Measurements from ENCODE around the gene ZNF518B.

ZNF518B gene

GRCh38 chr4:10459305-10459704, 2.1 kb upstream of the ZNF518B start:
- no peak overlapping the region for H3K27ac ChIP-seq (ENCODE audit: low read depth, low read length)
- no peak overlapping the region for H3K4me3 ChIP-seq (ENCODE audit: low read depth in 1 of 2, low read length in 2 of 2)
- H3K36me3 ChIP-seq (ENCODE audit: control insufficient read depth in 1 of 2, insufficient read depth in 2 of 2, low read length in 2 of 2): peaks cover 0 to 3% of the 10 kb centered on the region in 2 donors
- H3K4me1 ChIP-seq (ENCODE audit: control insufficient read depth in 1 of 2, insufficient read depth in 2 of 2, low read length in 2 of 2): peaks cover 12 to 13% of the 10 kb centered on the region in 2 donors
- H3K9me3 ChIP-seq (ENCODE audit: control insufficient read depth in 1 of 2, low read length in 2 of 2): no peaks in the 10 kb centered on the region
- H3K9ac ChIP-seq (ENCODE audit: low read depth in 1 of 2, low read length in 2 of 2): no peak overlapping the region
- peaks cover 7 to 19% of the 10 kb centered on the region in 2 donors for H3K27me3 ChIP-seq (ENCODE audit: control insufficient read depth in 1 of 2, insufficient read depth in 2 of 2, low read length in 2 of 2)

- Histone ChIP-seq H3K4me1 (ENCODE audit: control insufficient read depth in 1 of 2, insufficient read depth in 2 of 2, low read length in 2 of 2) (peaks cover 12 to 13% of the 10 kb centered on the region in 2 donors), H3K9ac (ENCODE audit: low read depth in 1 of 2, low read length in 2 of 2) (no peak overlapping the region), H3K27me3 (ENCODE audit: control insufficient read depth in 1 of 2, insufficient read depth in 2 of 2, low read length in 2 of 2) (peaks cover 7 to 17% of the 10 kb centered on the region in 2 donors), H3K27ac (ENCODE audit: low read depth, low read length) (no peak overlapping the region), H3K36me3 (ENCODE audit: control insufficient read depth in 1 of 2, insufficient read depth in 2 of 2, low read length in 2 of 2) (peaks cover 0 to 11% of the 10 kb centered on the region in 2 donors), H3K4me3 (ENCODE audit: low read depth in 1 of 2, low read length in 2 of 2) (peak overlapping the region; percentile 65 to 79), H3K9me3 (ENCODE audit: control insufficient read depth in 1 of 2, low read length in 2 of 2) (no peaks in the 10 kb centered on the region)
These were observed 951 bp upstream of the ZNF518B start for GRCh38 chr4:10458177-10458576.

DNA sequence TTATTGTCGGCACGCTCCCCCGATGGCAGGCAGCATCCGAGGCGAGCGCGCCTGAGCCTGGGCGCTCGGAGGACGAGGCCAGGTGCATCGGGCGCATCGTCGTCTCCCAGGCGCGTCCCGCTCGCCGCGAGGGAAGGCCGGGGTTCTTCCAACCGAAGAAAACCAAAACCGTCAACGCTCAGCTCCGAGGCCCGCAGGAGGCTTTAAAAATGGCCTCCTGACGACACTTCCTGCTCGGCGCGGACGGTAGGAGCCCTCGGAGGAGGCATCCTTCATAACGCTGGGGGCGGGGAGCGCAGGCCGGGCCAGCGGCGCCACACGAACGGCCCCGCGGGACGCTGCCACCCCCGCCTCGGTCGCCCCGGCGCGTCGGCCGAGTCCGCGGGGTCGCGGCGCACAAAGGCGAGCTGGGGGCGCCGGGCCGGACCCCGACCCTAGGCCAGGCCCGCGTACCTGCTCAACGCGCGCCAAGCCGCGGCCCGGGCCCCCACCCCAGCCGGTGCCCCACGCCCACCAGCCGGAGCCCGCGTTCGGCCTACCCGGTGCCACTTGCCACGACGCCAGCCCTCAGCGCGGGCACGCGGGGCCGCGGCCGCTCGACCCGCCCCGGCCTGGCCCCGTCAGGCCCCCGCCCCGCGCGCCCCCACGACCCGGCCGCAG, 501 bp downstream of the ZNF518B start:
- no peaks in the 10 kb centered on the region for H3K9me3 ChIP-seq (ENCODE audit: control insufficient read depth in 1 of 2, low read length in 2 of 2)
- no peak overlapping the region for H3K27ac ChIP-seq (ENCODE audit: low read depth, low read length)
- H3K4me1 ChIP-seq (ENCODE audit: control insufficient read depth in 1 of 2, insufficient read depth in 2 of 2, low read length in 2 of 2): peaks cover 11 to 13% of the 10 kb centered on the region in 2 donors
- H3K4me3 ChIP-seq (ENCODE audit: low read depth in 1 of 2, low read length in 2 of 2): peak overlapping the region; percentile 79
- peaks cover 5 to 25% of the 10 kb centered on the region in 2 donors for H3K36me3 ChIP-seq (ENCODE audit: control insufficient read depth in 1 of 2, insufficient read depth in 2 of 2, low read length in 2 of 2)
- H3K9ac ChIP-seq (ENCODE audit: low read depth in 1 of 2, low read length in 2 of 2): peak overlapping the region; percentile 39 to 57
- peaks cover 0 to 3% of the 10 kb centered on the region in 2 donors for H3K27me3 ChIP-seq (ENCODE audit: control insufficient read depth in 1 of 2, insufficient read depth in 2 of 2, low read length in 2 of 2)

- Histone ChIP-seq H3K9ac (ENCODE audit: low read depth in 1 of 2, low read length in 2 of 2) (peak overlapping the region; percentile 39 to 57), H3K9me3 (ENCODE audit: control insufficient read depth in 1 of 2, low read length in 2 of 2) (no peaks in the 10 kb centered on the region), H3K27me3 (ENCODE audit: control insufficient read depth in 1 of 2, insufficient read depth in 2 of 2, low read length in 2 of 2) (no peaks in the 10 kb centered on the region), H3K4me3 (ENCODE audit: low read depth in 1 of 2, low read length in 2 of 2) (peak overlapping the region; percentile 79), H3K27ac (ENCODE audit: low read depth, low read length) (no peak overlapping the region), H3K4me1 (ENCODE audit: control insufficient read depth in 1 of 2, insufficient read depth in 2 of 2, low read length in 2 of 2) (peaks cover 7 to 13% of the 10 kb centered on the region in 2 donors), H3K36me3 (ENCODE audit: control insufficient read depth in 1 of 2, insufficient read depth in 2 of 2, low read length in 2 of 2) (peaks cover 6 to 26% of the 10 kb centered on the region in 2 donors)
These were observed 999 bp downstream of the ZNF518B start for GRCh38 chr4:10456260-10456594.

DNA sequence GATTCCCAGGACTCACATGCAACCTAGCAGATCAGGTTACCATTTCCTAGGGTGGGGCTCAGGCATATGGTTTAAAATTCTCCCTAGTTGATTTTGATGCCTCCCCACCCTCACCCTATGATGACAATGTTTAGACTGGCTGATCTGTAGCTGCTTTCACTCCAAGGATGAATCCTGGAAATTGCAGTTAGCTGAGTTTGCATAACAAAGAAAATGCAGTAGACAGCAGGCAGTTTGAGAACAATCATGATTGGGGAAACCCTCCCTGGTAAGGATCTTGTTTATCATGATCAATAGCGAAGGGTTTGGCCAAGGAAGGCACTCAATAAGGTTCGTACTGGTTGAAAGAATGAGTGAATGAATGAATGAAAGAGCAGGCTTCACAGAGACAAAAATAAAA, 2.1 kb downstream of the ZNF518B start:
- peaks cover 3 to 4% of the 10 kb centered on the region in 2 donors for H3K9me3 ChIP-seq (ENCODE audit: control insufficient read depth in 1 of 2, low read length in 2 of 2)
- no peak overlapping the region for H3K27ac ChIP-seq (ENCODE audit: low read depth, low read length)
- no peak overlapping the region for H3K4me3 ChIP-seq (ENCODE audit: low read depth in 1 of 2, low read length in 2 of 2)
- H3K27me3 ChIP-seq (ENCODE audit: control insufficient read depth in 1 of 2, insufficient read depth in 2 of 2, low read length in 2 of 2): no peaks in the 10 kb centered on the region
- H3K4me1 ChIP-seq (ENCODE audit: control insufficient read depth in 1 of 2, insufficient read depth in 2 of 2, low read length in 2 of 2): peaks cover 7 to 13% of the 10 kb centered on the region in 2 donors
- peaks cover 10 to 33% of the 10 kb centered on the region in 2 donors for H3K36me3 ChIP-seq (ENCODE audit: control insufficient read depth in 1 of 2, insufficient read depth in 2 of 2, low read length in 2 of 2)
- H3K9ac ChIP-seq (ENCODE audit: low read depth in 1 of 2, low read length in 2 of 2): no peak overlapping the region

DNA sequence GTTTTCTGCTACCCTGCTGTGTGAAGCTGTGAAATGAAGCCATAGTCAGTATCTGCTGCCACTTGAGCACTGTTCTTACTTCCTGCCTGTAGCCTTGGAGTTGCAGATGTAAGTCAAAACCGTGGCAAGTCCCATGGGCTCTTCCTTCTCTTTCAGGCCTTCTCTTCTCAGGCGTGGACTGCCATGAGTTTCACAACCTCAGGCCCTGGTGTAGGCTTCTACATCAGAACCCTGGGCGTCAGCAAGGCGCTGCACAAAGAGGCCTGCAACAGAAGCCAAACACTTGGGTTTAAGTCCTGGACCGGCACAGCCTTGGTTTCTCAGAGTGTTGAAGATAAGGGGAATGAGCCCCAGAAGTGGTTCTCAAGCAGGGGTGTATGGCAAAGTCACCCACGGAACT, 2.5 kb downstream of the ZNF518B start:
- Histone ChIP-seq H3K4me3 (ENCODE audit: low read depth in 1 of 2, low read length in 2 of 2) (no peak overlapping the region), H3K27ac (ENCODE audit: low read depth, low read length) (no peak overlapping the region), H3K9me3 (ENCODE audit: control insufficient read depth in 1 of 2, low read length in 2 of 2) (peaks cover 6 to 7% of the 10 kb centered on the region in 2 donors), H3K27me3 (ENCODE audit: control insufficient read depth in 1 of 2, insufficient read depth in 2 of 2, low read length in 2 of 2) (no peaks in the 10 kb centered on the region), H3K9ac (ENCODE audit: low read depth in 1 of 2, low read length in 2 of 2) (no peak overlapping the region), H3K4me1 (ENCODE audit: control insufficient read depth in 1 of 2, insufficient read depth in 2 of 2, low read length in 2 of 2) (peaks cover 7 to 13% of the 10 kb centered on the region in 2 donors), H3K36me3 (ENCODE audit: control insufficient read depth in 1 of 2, insufficient read depth in 2 of 2, low read length in 2 of 2) (peaks cover 12 to 35% of the 10 kb centered on the region in 2 donors)

- Histone ChIP-seq H3K36me3 (ENCODE audit: control insufficient read depth in 1 of 2, insufficient read depth in 2 of 2, low read length in 2 of 2) (peaks cover 12 to 35% of the 10 kb centered on the region in 2 donors), H3K27ac (ENCODE audit: low read depth, low read length) (no peak overlapping the region), H3K27me3 (ENCODE audit: control insufficient read depth in 1 of 2, insufficient read depth in 2 of 2, low read length in 2 of 2) (no peaks in the 10 kb centered on the region), H3K9me3 (ENCODE audit: control insufficient read depth in 1 of 2, low read length in 2 of 2) (peaks cover 6 to 10% of the 10 kb centered on the region in 2 donors), H3K4me3 (ENCODE audit: low read depth in 1 of 2, low read length in 2 of 2) (no peak overlapping the region), H3K4me1 (ENCODE audit: control insufficient read depth in 1 of 2, insufficient read depth in 2 of 2, low read length in 2 of 2) (peaks cover 7 to 13% of the 10 kb centered on the region in 2 donors), H3K9ac (ENCODE audit: low read depth in 1 of 2, low read length in 2 of 2) (no peak overlapping the region)
These were observed 3.1 kb downstream of the ZNF518B start for GRCh38 chr4:10454121-10454520.

GRCh38 chr4:10448991-10449390, 8.2 kb downstream of the ZNF518B start:
- H3K4me3 ChIP-seq (ENCODE audit: low read depth in 1 of 2, low read length in 2 of 2): no peak overlapping the region
- no peaks in the 10 kb centered on the region for H3K4me1 ChIP-seq (ENCODE audit: control insufficient read depth in 1 of 2, insufficient read depth in 2 of 2, low read length in 2 of 2)
- peaks cover 8 to 40% of the 10 kb centered on the region in 2 donors for H3K9me3 ChIP-seq (ENCODE audit: control insufficient read depth in 1 of 2, low read length in 2 of 2)
- no peak overlapping the region for H3K27ac ChIP-seq (ENCODE audit: low read depth, low read length)
- no peak overlapping the region for H3K9ac ChIP-seq (ENCODE audit: low read depth in 1 of 2, low read length in 2 of 2)
- H3K36me3 ChIP-seq (ENCODE audit: control insufficient read depth in 1 of 2, insufficient read depth in 2 of 2, low read length in 2 of 2): peaks cover 37 to 55% of the 10 kb centered on the region in 2 donors
- no peaks in the 10 kb centered on the region for H3K27me3 ChIP-seq (ENCODE audit: control insufficient read depth in 1 of 2, insufficient read depth in 2 of 2, low read length in 2 of 2)

- Histone ChIP-seq H3K4me3 (ENCODE audit: low read depth in 1 of 2, low read length in 2 of 2) (no peak overlapping the region), H3K4me1 (ENCODE audit: control insufficient read depth in 1 of 2, insufficient read depth in 2 of 2, low read length in 2 of 2) (no peaks in the 10 kb centered on the region), H3K9ac (ENCODE audit: low read depth in 1 of 2, low read length in 2 of 2) (no peak overlapping the region), H3K36me3 (ENCODE audit: control insufficient read depth in 1 of 2, insufficient read depth in 2 of 2, low read length in 2 of 2) (peaks cover 26 to 27% of the 10 kb centered on the region in 2 donors), H3K9me3 (ENCODE audit: control insufficient read depth in 1 of 2, low read length in 2 of 2) (peaks cover 7 to 41% of the 10 kb centered on the region in 2 donors), H3K27me3 (ENCODE audit: control insufficient read depth in 1 of 2, insufficient read depth in 2 of 2, low read length in 2 of 2) (no peaks in the 10 kb centered on the region), H3K27ac (ENCODE audit: low read depth, low read length) (no peak overlapping the region)
These were observed 14.2 kb downstream of the ZNF518B start for GRCh38 chr4:10442976-10443375.

- peaks cover 5 to 32% of the 10 kb centered on the region in 2 donors for H3K9me3 ChIP-seq (ENCODE audit: control insufficient read depth in 1 of 2, low read length in 2 of 2)
- H3K27me3 ChIP-seq (ENCODE audit: control insufficient read depth in 1 of 2, insufficient read depth in 2 of 2, low read length in 2 of 2): no peaks in the 10 kb centered on the region
- H3K27ac ChIP-seq (ENCODE audit: low read depth, low read length): no peak overlapping the region
- H3K36me3 ChIP-seq (ENCODE audit: control insufficient read depth in 1 of 2, insufficient read depth in 2 of 2, low read length in 2 of 2): peaks cover 20 to 21% of the 10 kb centered on the region in 2 donors
- H3K9ac ChIP-seq (ENCODE audit: low read depth in 1 of 2, low read length in 2 of 2): no peak overlapping the region
- H3K4me1 ChIP-seq (ENCODE audit: control insufficient read depth in 1 of 2, insufficient read depth in 2 of 2, low read length in 2 of 2): no peaks in the 10 kb centered on the region
- no peak overlapping the region for H3K4me3 ChIP-seq (ENCODE audit: low read depth in 1 of 2, low read length in 2 of 2)
These were observed 15.7 kb downstream of the ZNF518B start for GRCh38 chr4:10441512-10441911.

Measured in duodenal mucosa (tissue), 2 donors.